Heart left ventricle (tissue), 16 donors: ENCODE results near the gene MAST3. TPM values are rescaled to one million over a fixed set of nuclear protein-coding genes. Genes with fewer than 3 reads are reported as not detected.
A peak's percentile ranks its signal among the peaks of the same experiment; 100 is the strongest.
"Not testable (repeated sequence)": the region's sequence is repeated elsewhere in the genome, so short reads cannot be mapped to it uniquely, and the experiment has no call there.

ENCODE experiments used
- ATAC-seq, 4 donors: fragments of 200-7000 bp; cut with Tn5 transposase; one replicate each; pipeline ENCODE4 v1.9.1; 2020 to 2022; ENCODE audit warnings: moderate library complexity in 4 of 4, mild to moderate bottlenecking in 3 of 4, moderate number of reproducible peaks in 1 of 4
- DNase-seq, 5 donors: peaks; one replicate each; pipeline ENCODE4 v3.0.0-alpha.2; 2020
- H3K27ac ChIP-seq, 12 donors: fragments of 200-600 bp; sonication (generic) in 4 of 12; one replicate each; pipeline versions ENCODE4 v1.5.0 to v1.8.0; 2016 to 2022; ENCODE audit warnings: mild to moderate bottlenecking in 2 of 12
- H3K27me3 ChIP-seq, 9 donors: fragments of 200-600 bp; sonication (generic) in 2 of 9; one replicate each; pipeline versions ENCODE4 v1.5.1 to v1.8.0; 2016 to 2022; ENCODE audit warnings: mild to moderate bottlenecking in 3 of 9
- H3K36me3 ChIP-seq, 9 donors: fragments of 200-600 bp; sonication (generic) in 2 of 9; one replicate each; pipeline versions ENCODE4 v1.5.0 to v1.8.0; 2018 to 2022; ENCODE audit warnings: mild to moderate bottlenecking in 2 of 9
- H3K4me1 ChIP-seq, 12 donors: fragments of 200-600 bp; sonication (generic) in 4 of 12; one replicate each; pipeline versions ENCODE4 v1.5.0 to v1.8.0; 2016 to 2022; ENCODE audit warnings: mild to moderate bottlenecking in 3 of 12
- H3K4me3 ChIP-seq, 12 donors: fragments of 200-600 bp; sonication (generic) in 4 of 12; one replicate each; pipeline versions ENCODE4 v1.5.0 to v1.8.0; 2017 to 2022; ENCODE audit warnings: mild to moderate bottlenecking in 9 of 12, moderate library complexity in 4 of 12
- H3K9me3 ChIP-seq, 12 donors: fragments of 200-600 bp; sonication (generic) in 4 of 12; one replicate each; pipeline versions ENCODE4 v1.5.0 to v1.8.0; 2016 to 2022; ENCODE audit warnings: mild to moderate bottlenecking in 1 of 12
- POLR2A ChIP-seq, 2 donors: fragments of 450-650 bp; IDR thresholded peaks; one replicate each; pipeline ENCODE4 v1.6.1; 2017; ENCODE audit warnings: antibody characterized with exemption in 2 of 2, mild to moderate bottlenecking in 2 of 2, moderate library complexity in 2 of 2
- WGBS, 4 donors: extraction: QIAGEN DNeasy Blood & Tissue Kit in 2 of 4; methylation state at CpG; one replicate each; pipeline versions ENCODE4 v1.1.5 to v1.1.7; 2013 to 2018; 5-methylcytosine and 5-hydroxymethylcytosine counted together
- intact Hi-C, 10 donors: fragments of 100-400 bp; cut with DNase I; formaldehyde crosslinking; loops; one replicate each; pipeline versions ENCODE4 v1.11.1 to v1.14.2; 2022
- polyA plus RNA-seq, 2 donors: library from polyadenylated mRNA; stranded (reverse); fragments of 200-250 nt; gene quantifications; one replicate each; pipeline ENCODE4 v1.2.3, GENCODE V29; 2013
- total RNA-seq, 9 donors: library from RNA; depleted of rRNA in 2 of 9; stranded (reverse); fragments of >200 nt in 2 of 9; fragmentation: NEBNext Ultra II Directional in 3 of 9; extraction: Animal tissue kit (Norgen Biotek cat#: 25700) in 3 of 9; gene quantifications; one replicate each; pipeline versions ENCODE4 v1.1.0 to v1.2.4, GENCODE V29; 2016 to 2023
- TF ChIP-seq, protein P1 (sequence below), 12 donors: fragments of 200-600 bp; sonication (generic) in 4 of 12; IDR thresholded peaks; one replicate each; pipeline versions ENCODE4 v1.5.0 to v1.8.0; 2018 to 2022; ENCODE audit warnings: antibody characterized with exemption in 12 of 12, mild to moderate bottlenecking in 5 of 12
- donor health status: ischemic (EF 13 %, LVEDD 7.1; RV severe dilation, severe dysfunction).
- donor health status: healthy with polysubstance abuse.
- donor health status: DM: no; HTN: yes; CAD: no.
- donor health status: DM: no; HTN: no; CAD: no.
- donor health status: ischemic (EF 25% LVEDD 6.9; RV normal size, moderate dysfunction).
- donor health status: ischemic (EF 25% LVEDD 5.7; RV mildly dilated, moderate dysfunction).
- donor health status: healthy.
- donor health status: DM: yes; HTN: yes; CAD: no.
- donor health status: ischemic (EF 35%, LVEDD 5.7; RV mildly dilated, moderate dysfunction).
- donor health status: nonischemic (EF 11% LVEDD 7.7; RV severe dilation, severe dysfunction).
- donor health status: DM: yes; HTN: yes; CAD: no.
- donor health status: PGD.
- donor health status: ischemic (EF 29% LVEDD 5.4; RV normal size, mild dysfunction).
- donor health status: nonischemic (EF 23%, LVEDD 6.1; RV moderate dilation, normal function).

The MAST3 gene
- total and polyA plus RNA-seq, 11 donors = 1.5 to 9.8 (median 4.7) TPM

GRCh38 chr19:18100710-18101109 lies 3.1 kb downstream of the MAST3 start:
- Histone ChIP-seq H3K36me3 (no peaks in the 10 kb centered on the region), H3K9me3 (no peaks in the 10 kb centered on the region), H3K4me3 (no peak overlapping the region), H3K4me1 (peaks cover 0 to 33% (median 11%) of the 10 kb centered on the region in 12 donors), H3K27ac (no peak overlapping the region), H3K27me3 (peaks cover 8 to 63% (median 24%) of the 10 kb centered on the region in 9 donors)
- ATAC-seq (no peak), DNase-seq (no peak)
- intact Hi-C loops = loop anchor here in 1 of 10 donors (10.0 kb wide), 1 partner anchor 616 kb away; no protein-coding TSS in a partner anchor
- 15 to 26% (median 22%) methylated on average over 17 to 18 of the region's 18 CpGs for WGBS, 4 donors
- TF ChIP-seq POLR2A (IDR thresholded peaks at IDR 0.05) = no peak
- TF ChIP-seq, protein P1, sequence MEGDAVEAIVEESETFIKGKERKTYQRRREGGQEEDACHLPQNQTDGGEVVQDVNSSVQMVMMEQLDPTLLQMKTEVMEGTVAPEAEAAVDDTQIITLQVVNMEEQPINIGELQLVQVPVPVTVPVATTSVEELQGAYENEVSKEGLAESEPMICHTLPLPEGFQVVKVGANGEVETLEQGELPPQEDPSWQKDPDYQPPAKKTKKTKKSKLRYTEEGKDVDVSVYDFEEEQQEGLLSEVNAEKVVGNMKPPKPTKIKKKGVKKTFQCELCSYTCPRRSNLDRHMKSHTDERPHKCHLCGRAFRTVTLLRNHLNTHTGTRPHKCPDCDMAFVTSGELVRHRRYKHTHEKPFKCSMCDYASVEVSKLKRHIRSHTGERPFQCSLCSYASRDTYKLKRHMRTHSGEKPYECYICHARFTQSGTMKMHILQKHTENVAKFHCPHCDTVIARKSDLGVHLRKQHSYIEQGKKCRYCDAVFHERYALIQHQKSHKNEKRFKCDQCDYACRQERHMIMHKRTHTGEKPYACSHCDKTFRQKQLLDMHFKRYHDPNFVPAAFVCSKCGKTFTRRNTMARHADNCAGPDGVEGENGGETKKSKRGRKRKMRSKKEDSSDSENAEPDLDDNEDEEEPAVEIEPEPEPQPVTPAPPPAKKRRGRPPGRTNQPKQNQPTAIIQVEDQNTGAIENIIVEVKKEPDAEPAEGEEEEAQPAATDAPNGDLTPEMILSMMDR (IDR thresholded peaks at IDR 0.05) = no peak

- TF ChIP-seq, protein P1 (IDR thresholded peaks at IDR 0.05) = no peak
- no peak for TF ChIP-seq POLR2A (IDR thresholded peaks at IDR 0.05)
- Histone ChIP-seq H3K36me3 (no peaks in the 10 kb centered on the region), H3K9me3 (no peaks in the 10 kb centered on the region), H3K4me1 (peaks cover 0 to 33% (median 11%) of the 10 kb centered on the region in 12 donors), H3K27ac (no peak overlapping the region), H3K4me3 (no peak overlapping the region), H3K27me3 (peaks cover 8 to 63% (median 24%) of the 10 kb centered on the region in 9 donors)
- WGBS, 4 donors = 69 to 87% (median 81%) methylated on average over 3 of the region's 3 CpGs
- no peak for ATAC-seq
- no peak for DNase-seq
- intact Hi-C loops = loop anchor here in 1 of 10 donors (10.0 kb wide), 1 partner anchor 616 kb away; no protein-coding TSS in a partner anchor
Measured at GRCh38 chr19:18101268-18101667, 3.7 kb downstream of the MAST3 start.

DNA sequence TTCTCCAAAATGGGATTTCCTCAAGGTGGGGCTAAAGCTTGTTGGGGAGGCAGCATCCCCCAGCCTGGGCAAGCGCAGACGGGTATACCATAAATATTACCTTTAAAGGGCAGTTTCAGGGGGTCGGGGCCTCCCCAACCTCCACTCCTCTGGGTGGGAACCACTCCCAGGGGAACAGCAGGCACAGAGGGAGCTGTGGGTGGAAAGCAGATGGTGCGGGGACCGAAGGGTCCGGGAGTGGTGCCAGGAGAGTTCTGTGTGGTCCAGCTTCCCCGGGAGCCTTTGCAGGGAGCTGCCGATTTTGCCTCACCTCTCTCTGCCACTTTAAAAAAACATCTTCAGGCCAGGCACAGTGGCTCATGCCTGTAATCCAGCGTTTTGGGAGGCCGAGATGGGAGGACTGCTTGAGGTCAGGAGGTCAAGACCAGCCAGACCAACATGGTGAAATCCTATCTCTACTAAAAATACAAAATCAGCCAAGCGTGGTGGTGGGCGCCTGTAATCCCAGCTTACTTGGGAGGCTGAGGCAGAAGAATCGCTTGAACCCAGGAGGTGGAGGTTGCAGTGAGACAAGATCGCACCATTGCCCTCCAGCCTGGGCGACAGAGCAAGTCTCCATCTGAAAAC lies 5.5 kb downstream of the MAST3 start:
- Histone ChIP-seq H3K27me3 (peaks cover 8 to 50% (median 24%) of the 10 kb centered on the region in 9 donors), H3K36me3 (no peaks in the 10 kb centered on the region), H3K4me3 (no peak overlapping the region), H3K9me3 (no peaks in the 10 kb centered on the region), H3K4me1 (peaks cover 0 to 26% (median 7%) of the 10 kb centered on the region in 12 donors), H3K27ac (no peak overlapping the region)
- no peak for ATAC-seq
- no peak for DNase-seq
- TF ChIP-seq, protein P1 (IDR thresholded peaks at IDR 0.05) = no peak
- TF ChIP-seq POLR2A (IDR thresholded peaks at IDR 0.05) = no peak
- intact Hi-C loops = loop anchor here in 1 of 10 donors (10.0 kb wide), 1 partner anchor 618 kb away; no protein-coding TSS in a partner anchor
- WGBS, 4 donors = 82 to 88% (median 83%) methylated on average over 15 of the region's 15 CpGs

DNA sequence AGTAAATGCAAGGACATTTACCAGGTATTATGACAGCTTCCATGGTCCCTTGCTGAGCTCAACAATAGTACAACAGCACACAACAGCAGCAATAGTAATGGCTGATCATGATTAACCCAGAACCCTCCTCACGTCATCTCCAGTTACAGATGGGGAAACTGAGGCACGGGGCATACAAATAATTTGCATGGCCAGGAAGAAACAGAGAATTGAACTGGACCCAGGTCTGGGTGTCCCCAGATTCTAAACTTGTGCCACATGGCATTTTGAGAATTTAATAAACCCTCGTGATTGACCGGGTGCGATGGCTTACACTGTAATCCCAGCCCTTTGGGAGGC lies 7.2 kb downstream of the MAST3 start:
- H3K36me3 ChIP-seq = no peaks in the 10 kb centered on the region
- ATAC-seq (no peak), DNase-seq (no peak)
- peaks cover 0 to 32% (median 10%) of the 10 kb centered on the region in 9 donors for H3K27me3 ChIP-seq
- intact Hi-C loops = loop anchor here in 1 of 10 donors (10.0 kb wide), 1 partner anchor 620 kb away; no protein-coding TSS in a partner anchor
- peak overlapping the region in 1 of 12 donors; percentile 44 for H3K27ac ChIP-seq
- H3K9me3 ChIP-seq = no peaks in the 10 kb centered on the region
- peaks cover 0 to 23% (median 3%) of the 10 kb centered on the region in 12 donors for H3K4me1 ChIP-seq
- H3K4me3 ChIP-seq = peak overlapping the region; percentile 1 to 55 (median 44)
- TF ChIP-seq, protein P1 (IDR thresholded peaks at IDR 0.05) = no peak
- TF ChIP-seq POLR2A (IDR thresholded peaks at IDR 0.05) = no peak
- 67 to 88% (median 71%) methylated on average over 5 of the region's 5 CpGs for WGBS, 4 donors

GRCh38 chr19:18105259-18105658 lies 7.7 kb downstream of the MAST3 start:
- not testable (repeated sequence) for H3K9me3 ChIP-seq, H3K36me3 ChIP-seq, H3K27ac ChIP-seq, ATAC-seq, H3K4me3 ChIP-seq, DNase-seq
- intact Hi-C loops = loop anchor here in 1 of 10 donors (10.0 kb wide), 1 partner anchor 620 kb away; no protein-coding TSS in a partner anchor
- WGBS, 4 donors = 80 to 91% (median 86%) methylated on average over 7 of the region's 7 CpGs
- Histone ChIP-seq H3K4me1 (peaks cover 0 to 24% (median 5%) of the 10 kb centered on the region in 12 donors), H3K27me3 (peaks cover 0 to 27% (median 5%) of the 10 kb centered on the region in 9 donors)
